Thyroid gland (tissue), 4 donors: ENCODE data around the gene CLASP1.

Experiments
- CTCF ChIP-seq, 6 experiments: fragments of 200-600 bp in 3 of 6; fragments of 450-650 bp in 3 of 6; sonication (generic) in 3 of 6; IDR thresholded peaks; one replicate each; pipeline ENCODE4 v1.5.1; 2016 to 2019; ENCODE audit warnings: antibody characterized with exemption in 6 of 6, mild to moderate bottlenecking in 2 of 6, inconsistent platforms in 1 of 6, moderate library complexity in 1 of 6
- POLR2A ChIP-seq, 2 donors: fragments of 450-650 bp; IDR thresholded peaks; one replicate each; pipeline ENCODE4 v1.6.1; 2017; ENCODE audit warnings: antibody characterized with exemption in 2 of 2, mild to moderate bottlenecking in 2 of 2, moderate library complexity in 1 of 2

GRCh38 chr2:121501031-121501430 is 148.2 kb downstream of the CLASP1 start:
- TF ChIP-seq CTCF (IDR thresholded peaks at IDR 0.05) (no peak), POLR2A (IDR thresholded peaks at IDR 0.05) (no peak)
